ENCODE data around the gene BRD3.

GRCh38 chr9:133987946-133988665 is 79.7 kb downstream of the BRD3 start:
- no peak for TF ChIP-seq JUN (IDR thresholded peaks at IDR 0.05)
- no peak for TF ChIP-seq CTCF (IDR thresholded peaks at IDR 0.05)
- TF ChIP-seq ESRRA (IDR thresholded peaks at IDR 0.05; ENCODE audit: borderline replicate concordance, low read length) = no peak
- no peak for TF ChIP-seq FOSL2 (IDR thresholded peaks at IDR 0.05)
- TF ChIP-seq FOSL2 (CRISPR knock-in tag; IDR thresholded peaks at IDR 0.05) = no peak
- no peak for TF ChIP-seq EP300 (IDR thresholded peaks at IDR 0.05)
- TF ChIP-seq RAD21 (conservative IDR thresholded peaks at IDR 0.05 in 1 of 2, IDR thresholded peaks at IDR 0.05 in 1 of 2) = no peak
- no peak for TF ChIP-seq SMC3 (IDR thresholded peaks at IDR 0.05)
- TF ChIP-seq HMGXB4 (CRISPR knock-in tag; IDR thresholded peaks at IDR 0.05; ENCODE audit: borderline replicate concordance) = no peak
- TF ChIP-seq USF2 (IDR thresholded peaks at IDR 0.05) = no peak
- TF ChIP-seq HDAC2 (IDR thresholded peaks at IDR 0.05) = no peak
- no peak for TF ChIP-seq MYC (IDR thresholded peaks at IDR 0.05; ENCODE audit: borderline replicate concordance, low read length)
- TF ChIP-seq HOXB5 (CRISPR knock-in tag; IDR thresholded peaks at IDR 0.05) = no peak
- no peak for TF ChIP-seq RNF2 (IDR thresholded peaks at IDR 0.05; ENCODE audit: borderline replicate concordance, low read depth)
- no peak for TF ChIP-seq MAFK (IDR thresholded peaks at IDR 0.05; ENCODE audit: partially characterized antibody)

All from A549 (cell line).